GM19438 (cell line): Measurements from ENCODE around the gene NIT2.
"Not testable (repeated sequence)": the region's sequence is repeated elsewhere in the genome, so short reads cannot be mapped to it uniquely, and the experiment has no call there.

Source experiments
- ATAC-seq: cut with Tn5 transposase; IDR thresholded peaks from one replicate; pipeline ENCODE4 v1.9.1; 2021; ENCODE audit warnings: low read depth; ENCODE audit not compliant: unreplicated experiment

The NIT2 gene, protein sequence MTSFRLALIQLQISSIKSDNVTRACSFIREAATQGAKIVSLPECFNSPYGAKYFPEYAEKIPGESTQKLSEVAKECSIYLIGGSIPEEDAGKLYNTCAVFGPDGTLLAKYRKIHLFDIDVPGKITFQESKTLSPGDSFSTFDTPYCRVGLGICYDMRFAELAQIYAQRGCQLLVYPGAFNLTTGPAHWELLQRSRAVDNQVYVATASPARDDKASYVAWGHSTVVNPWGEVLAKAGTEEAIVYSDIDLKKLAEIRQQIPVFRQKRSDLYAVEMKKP

DNA sequence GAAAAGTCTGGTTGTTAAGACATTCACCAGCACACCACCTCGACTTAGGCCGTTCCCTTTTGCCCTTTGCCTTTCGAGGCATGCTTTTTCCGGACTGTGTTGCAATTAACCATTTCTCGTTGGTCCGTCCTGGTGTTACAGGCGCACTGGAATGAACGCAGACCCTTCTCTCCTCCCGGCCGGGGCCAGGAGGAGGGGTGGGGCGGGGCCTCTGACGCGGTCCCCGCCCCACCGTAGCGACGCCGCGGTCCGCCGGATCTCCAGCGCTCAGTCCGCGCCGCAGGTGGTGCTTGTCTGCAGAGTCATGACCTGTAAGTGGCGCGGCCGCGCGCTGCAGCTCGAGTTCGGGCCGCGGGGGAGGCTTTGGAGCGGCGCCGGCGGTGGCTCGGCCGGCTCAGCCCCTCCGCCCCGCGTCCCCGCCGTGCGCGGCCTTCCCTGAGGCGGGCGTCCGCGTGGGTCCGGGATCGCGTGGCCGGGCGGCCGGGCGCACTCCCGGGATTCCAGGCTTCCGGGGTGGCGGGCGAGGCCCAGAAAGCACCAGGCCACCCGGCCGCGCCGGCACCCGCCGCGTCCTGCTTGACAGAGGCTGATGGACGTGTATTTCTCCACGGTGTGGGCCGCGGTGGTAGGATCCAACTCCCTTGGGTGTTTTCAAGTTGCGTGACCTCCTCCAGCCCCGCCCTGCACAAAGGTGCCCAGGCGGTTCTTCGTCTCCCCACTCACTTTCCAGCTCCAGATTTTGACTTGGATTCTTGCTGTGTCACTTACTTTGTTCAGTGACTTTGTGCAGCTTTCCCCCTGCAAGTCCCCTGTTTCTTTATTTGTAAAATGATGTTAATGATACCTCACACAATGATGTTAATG is at the start of gene NIT2:
NIT2 (plus strand) TSS at position 270 of the 864 bp plus-strand sequence; CDS start at position 305, 35 bp downstream.
- ATAC-seq = peak; percentile 93

DNA sequence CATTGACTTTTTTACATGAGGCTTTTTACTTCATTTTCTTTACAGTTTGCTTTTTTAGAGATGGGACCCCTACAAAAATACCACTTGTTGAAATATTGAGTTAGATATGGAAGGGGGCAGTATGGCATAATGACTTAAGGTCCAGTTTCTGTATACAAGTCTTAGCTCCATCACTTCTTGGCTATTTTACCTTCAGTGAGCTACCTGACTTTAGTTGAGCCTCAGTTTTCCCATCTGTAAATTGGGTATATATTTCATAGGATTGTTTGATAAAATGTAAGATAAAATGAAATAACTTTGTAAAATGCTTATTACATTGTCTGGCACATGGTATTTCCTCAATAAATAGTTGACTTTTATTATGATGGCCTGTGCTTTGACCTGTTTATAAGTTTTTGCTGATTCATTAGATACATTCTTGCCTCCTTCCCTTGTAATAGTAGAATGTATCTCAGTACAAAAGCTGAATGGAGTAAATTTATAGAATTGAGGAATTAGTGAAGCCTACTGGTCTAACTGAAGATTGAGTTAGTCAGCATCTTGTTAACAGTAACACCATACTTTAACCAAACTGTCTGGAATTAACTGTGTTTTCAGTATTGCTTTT is 46.2 kb upstream of the NIT2 start:
- no peak for ATAC-seq

DNA sequence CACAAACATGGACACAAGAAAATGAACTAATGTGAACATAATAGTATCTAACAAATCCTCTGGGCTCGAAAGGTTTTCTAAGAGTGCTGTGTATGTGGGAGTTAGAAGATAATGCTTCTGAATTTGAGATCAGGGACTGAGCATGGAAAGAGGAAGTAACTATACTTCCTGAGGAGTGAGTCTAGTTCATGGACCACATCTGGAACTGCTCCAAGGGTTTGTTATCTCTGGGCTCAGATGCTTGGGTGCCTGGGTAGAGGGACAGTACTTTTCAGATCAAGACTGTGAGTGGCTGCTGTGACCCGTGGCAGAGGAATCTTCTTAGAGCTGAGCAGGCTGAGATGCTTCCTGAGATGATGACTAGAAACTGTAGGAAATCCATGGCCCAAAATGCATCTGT is 45.2 kb upstream of the NIT2 start:
- no peak for ATAC-seq

DNA sequence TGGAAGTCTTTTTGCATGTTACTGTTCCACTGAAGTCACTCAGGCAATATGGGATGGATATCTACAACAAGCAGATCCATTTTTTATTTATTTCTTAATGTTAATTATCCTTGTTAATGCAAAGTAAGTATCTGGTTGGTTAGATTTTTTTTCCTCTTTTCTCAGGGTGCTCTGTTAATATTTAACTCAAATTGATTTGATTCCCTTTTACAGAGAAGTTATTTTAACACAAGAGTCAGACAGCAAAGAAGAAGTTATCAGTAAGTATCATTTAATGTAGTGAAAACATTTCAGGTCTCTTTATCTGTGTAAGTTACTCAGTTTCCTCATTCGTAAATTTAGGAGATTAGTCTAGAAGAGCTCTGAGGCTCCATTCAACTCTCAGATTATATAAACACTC is 39.5 kb upstream of the NIT2 start:
- ATAC-seq = no peak

DNA sequence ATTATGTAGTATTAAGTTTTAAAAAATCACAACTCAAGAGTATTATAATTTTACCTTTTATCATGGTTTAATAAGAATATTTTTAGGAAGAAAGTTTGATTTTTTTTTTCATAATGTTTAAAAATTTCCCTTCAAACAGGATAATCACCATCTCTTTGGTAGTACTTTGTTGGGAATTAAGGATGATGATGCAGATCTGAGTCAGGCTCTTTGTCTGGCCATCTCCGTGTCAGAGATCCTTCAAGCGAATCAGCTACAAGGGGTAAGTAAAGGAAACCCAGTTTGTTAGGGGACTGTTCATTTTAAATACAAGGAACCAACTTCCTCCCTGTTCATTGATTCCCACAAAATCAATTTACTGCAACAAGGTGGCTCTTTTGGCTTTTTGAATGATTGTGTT is 36.8 kb upstream of the NIT2 start:
- no peak for ATAC-seq

DNA sequence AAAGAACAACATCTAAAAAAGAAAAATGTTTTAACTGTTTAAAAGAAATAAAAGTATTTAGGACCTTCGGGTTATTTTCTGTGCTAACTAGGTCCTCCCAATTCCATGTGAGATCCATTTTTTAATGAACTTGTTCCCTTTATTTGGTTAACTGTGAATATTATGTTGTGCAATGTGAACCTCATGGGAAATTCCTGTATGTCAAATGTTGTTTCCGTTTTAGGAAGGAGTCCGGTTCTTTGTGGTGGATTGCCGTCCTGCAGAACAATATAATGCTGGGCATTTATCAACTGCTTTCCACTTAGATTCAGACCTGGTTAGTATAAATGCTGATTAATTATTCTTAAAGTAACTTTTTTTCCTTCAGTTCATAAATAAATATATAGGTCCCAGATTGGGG is 35.5 kb upstream of the NIT2 start:
- ATAC-seq = no peak

DNA sequence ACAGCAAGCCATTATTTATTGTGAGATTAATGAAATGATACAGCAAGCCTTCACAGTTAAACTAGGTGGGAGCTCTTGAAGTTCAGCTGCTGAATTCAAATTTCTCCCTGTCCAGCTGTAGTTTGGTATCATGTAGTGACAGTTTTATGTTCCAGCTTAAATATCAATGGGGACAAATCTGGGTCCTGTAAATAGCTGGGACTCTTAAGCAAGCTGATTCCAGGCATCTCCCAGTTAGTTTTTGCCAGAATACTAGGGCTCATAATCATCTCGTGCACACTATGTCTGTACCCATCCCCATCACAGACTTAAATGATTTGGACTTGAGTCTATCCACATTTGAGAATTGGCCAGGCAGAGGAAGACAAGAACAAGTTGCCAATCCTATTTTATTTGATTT is 27.9 kb upstream of the NIT2 start:
- no peak for ATAC-seq

DNA sequence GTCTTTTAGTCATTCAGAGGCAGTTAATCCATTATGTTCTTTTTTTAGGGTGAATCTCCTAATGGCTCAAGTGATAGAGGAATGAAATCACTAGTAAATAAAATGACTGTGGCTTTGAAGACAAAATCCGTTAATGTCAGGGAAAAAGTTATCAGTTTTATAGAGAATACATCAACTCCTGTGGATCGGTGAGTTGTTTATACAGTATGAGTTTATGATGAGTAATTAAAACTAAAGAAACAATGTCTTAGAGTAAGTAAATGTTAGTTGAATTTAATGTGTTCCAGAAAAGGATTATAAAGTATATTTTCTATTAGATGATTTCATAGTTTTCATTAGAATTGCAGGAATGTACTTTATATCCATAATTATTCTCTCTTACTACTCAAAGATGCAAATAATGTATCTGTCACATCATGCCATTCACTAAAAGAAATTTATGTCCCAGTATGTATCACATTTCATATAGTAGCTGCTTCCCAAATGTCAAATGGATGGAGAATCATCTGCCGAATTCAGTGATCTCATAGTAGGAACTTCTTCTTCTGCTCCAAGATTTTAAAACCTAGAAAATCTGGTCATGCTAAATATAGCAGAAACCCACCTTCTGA is 24.1 kb upstream of the NIT2 start:
- no peak for ATAC-seq

DNA sequence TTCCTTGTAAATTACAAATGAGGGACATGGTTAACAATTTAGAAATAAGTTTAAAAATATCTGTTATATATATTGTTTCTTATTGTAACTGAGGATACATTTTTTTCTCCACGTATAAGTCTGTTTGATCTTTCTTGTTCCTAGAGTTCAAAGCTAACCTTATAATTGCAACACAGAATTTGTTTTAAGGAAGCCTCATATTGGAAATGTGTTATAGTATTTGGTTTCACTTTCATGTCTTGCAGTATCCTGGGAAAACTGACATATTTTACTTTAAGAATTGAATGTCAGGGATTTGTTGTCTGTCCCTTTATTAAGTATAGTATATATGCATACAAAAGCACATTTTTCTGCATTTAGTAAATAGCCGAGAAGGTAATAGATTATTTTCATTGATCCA is 23.5 kb upstream of the NIT2 start:
- no peak for ATAC-seq

DNA sequence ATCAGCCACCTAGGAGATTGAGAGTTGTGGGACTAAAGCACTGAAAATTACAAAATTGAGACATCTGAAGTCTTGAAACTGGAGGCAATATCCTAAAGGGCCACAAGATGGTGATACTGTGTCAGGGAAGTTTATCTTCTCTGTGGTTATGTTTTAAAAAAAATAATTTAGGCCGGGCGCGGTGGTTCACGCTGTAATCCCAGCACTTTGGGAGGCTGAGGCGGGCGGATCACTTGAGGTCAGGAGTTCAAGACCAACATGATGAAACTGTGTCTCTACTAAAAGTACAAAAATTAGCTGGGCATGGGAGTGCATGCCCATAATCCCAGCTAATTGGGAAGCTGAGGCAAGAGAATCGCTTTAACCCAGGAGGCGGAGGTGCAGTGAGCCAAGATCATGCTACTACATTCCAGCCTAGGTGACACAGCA is 17.9 kb upstream of the NIT2 start:
- no peak for ATAC-seq

DNA sequence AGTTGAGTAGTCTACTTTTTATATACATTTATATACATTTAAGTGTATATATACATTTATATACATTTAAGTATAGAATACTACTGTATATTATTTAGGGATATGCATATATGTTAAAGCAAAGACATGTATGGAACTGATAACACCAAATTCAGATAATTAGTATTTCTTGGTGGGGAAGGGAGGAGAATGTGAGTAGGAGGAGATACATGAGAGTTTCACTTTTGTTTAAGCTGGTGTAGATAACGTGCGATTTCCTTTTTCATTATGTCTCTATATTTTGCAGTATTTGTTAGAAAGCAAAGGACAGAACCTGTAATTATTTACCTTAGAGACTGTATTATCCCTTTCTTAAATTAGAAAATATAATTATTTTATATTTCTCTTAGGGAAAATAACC is 16.6 kb upstream of the NIT2 start:
- no peak for ATAC-seq

DNA sequence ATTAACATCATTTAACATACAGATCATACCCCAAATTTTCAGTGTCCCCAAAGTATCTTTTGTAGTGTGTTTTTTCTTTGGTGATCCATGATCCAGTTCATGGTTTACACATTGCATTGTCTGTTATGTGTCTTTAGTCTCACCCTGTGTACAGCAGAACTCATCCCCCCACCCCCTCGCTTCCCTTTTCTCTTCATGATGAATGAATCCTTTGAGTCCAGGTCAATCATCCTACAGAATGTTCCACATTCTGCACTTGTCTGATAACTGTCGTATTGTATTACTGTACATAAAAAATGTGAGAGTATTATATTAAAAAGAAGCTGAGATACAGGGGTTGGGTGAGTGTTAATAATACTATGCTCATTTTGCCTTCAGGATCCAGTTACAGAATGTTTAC is 14.6 kb upstream of the NIT2 start:
- no peak for ATAC-seq

DNA sequence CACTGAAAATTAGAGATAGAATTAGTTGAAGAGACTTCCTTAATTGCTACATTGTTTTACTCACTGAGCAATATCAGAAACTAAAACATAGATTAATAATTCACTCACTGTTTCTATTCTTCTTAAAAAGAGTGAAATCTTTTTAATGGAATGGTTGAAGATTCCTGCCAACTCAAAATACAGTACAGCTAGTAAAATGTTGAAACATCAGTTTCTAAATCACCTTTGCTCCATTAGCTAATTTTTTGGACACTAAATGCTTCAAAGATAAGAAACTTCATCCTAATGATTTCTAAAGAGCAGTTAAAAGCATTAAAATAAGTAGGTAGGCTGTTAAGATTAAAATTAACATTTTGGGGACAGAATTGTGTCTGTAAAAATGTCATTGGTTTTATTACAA is 10.5 kb upstream of the NIT2 start:
- ATAC-seq = no peak

DNA sequence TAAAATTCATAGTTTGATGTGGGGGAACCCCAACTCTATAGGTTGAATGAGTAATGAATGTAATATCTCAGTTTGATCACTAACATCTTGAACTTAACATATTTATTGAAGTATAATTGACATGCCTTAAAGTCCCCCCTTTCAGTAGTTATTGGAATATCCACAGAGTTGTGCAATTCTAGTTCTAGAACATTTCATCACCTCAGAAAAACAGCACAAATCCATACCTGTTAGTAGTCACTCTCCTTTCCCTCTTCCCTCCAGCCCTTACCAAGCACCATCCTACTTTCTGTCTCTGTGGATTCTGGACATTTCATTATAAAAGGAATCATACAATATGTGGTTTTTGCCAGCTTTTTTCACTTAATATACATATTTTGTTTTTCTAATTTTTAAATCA is 8.7 kb upstream of the NIT2 start:
- ATAC-seq = no peak

DNA sequence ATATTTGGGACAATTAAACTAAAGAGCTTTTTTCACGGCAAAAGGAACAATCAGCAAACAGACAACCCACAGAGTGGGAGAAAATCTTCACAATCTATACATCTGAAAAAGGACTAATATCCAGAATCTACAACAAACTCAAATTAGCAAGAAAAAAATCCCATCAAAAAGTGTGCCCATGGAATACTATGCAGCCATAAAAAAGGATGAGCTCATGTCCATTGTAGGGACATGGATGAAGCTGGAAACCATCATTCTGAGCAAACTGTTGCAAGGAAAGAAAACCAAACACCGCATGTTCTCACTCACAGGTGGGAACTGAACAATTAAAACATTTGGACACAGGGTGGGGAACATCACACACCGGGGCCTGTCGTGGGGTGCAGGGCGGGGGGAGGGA is 7.2 kb upstream of the NIT2 start:
- ATAC-seq = not testable (repeated sequence)

DNA sequence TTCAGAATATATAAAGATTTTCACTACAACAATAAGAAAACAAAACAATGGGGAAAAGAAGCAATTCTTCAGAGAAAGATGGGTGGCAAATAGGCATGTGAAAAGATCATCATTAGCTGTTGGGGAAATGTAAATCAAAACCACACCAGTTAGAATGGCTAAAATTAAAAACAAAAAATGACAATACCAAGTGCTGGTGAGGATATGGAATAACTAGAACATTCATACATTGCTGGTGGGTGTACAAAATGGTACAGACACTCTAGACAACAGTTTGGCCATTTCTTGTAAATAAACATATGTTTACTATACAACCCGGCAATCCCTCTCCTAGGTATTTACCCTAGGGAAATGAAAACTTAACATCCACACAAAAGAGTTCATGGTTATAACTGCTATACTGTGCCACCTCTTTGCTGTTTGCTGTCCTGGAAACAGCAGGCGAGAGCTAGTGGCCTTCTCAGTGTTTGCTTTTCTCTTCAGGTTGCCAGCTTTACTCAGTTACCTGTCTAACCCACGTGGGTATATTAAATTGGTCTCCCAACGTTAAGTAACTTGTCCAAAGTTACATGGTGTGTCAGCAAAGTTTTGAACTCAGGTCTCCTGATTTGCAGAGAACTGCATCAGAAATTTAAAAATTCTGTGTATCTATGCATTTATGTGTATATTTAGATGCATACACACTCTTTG is 4.6 kb upstream of the NIT2 start:
- ATAC-seq = no peak

DNA sequence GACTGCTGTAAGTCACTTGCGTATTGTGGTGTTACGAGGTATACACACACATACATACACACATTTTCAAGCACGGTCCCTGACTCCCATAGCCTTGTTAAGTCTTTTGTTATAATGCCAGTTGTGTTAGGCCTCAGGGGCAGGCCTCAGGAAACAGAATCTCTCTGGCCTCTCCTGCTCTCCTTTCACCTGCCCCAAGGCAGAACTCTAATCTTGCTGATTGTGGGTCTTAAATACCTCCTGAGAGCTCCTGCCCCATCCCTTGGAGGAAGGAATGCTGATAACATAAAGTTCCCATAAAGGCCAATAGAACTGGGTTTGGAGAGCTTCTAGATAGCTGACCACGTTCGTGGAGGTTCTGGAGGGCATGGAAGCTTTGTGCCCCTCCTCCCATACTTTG is 3.9 kb upstream of the NIT2 start:
- ATAC-seq = no peak

DNA sequence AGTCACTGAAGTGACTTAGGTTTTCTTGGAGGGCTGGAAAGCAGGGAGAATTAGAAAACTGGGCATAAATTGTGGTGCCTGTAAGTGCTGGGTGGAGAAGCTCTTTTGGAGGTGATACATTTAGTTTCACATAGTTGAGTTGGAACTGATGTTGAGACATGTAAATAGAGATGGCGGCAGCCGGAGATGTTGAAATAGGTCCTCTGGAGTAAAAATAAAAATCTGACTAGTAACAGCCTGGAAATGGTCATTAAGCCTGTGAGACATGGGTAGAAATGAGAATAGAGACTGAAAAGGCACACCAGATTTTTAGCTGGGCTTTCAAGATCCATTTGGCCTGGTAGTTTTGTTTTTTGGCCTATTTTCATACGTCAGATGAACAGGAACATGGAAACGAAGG is 2.9 kb upstream of the NIT2 start:
- ATAC-seq = no peak

DNA sequence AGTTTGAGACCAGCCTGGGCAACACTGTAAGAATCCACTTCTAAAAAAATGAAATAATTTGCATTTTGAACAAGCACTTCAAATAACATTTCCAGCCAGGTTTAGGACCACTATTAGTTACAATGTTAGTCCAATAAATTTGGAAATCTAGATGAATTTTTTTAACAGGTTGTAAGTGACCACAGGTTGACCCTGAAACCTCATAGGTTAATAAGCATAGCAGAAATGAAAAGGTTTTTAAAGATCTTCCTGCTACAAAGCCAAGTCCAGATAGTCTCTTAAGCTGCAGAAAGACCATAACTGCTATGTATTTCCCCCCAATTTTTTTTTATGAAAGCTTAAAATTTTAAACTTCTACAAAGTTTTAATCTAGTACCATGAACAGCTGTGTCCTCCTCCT is 1.5 kb upstream of the NIT2 start:
- no peak for ATAC-seq

DNA sequence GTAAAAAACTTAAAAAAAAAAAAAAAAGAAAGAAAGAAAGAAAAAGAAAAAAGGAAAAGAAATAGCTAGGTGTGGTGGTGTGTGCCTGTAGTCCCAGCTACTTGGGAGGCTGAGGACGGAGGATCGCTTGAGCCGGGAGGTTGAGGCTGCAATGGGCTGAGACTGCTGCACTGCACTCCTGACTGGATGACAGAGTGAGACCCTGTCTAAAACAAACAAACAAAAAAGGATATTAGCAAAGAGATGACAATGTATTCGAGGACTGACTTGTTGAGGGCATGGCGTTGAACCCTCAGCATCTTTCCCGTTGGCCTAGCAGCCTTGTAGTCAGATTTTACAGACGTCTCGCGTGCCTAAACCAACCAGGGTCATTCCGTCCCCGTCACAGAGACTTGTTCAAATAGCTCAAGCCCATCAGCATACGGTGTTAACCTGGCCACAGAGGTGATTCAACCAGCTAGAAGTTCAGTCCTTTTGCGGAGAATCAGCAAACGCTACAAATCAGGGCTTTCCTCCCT is 528 bp upstream of the NIT2 start:
- ATAC-seq = peak; percentile 20
